Lower leg skin (tissue), 4 donors: Measurements from ENCODE around the gene KCNK15. TPM values are rescaled to one million over a fixed set of nuclear protein-coding genes. Genes with fewer than 3 reads are reported as not detected.

Experiments used
- DNase-seq, 2 donors: peaks; one replicate each; pipeline ENCODE4 v3.0.0-alpha.2; 2019; ENCODE audit warnings: low spot score in 2 of 2
- H3K4me3 ChIP-seq: fragments of 200-600 bp; sonication (generic); 2 replicates; pipeline ENCODE4 v1.5.1; 2017; ENCODE audit warnings: mild to moderate bottlenecking, low read depth; ENCODE audit not compliant: poor library complexity, severe bottlenecking
- CTCF ChIP-seq, 3 donors: fragments of 450-650 bp; IDR thresholded peaks; one replicate each; pipeline ENCODE4 v1.5.1; 2016; ENCODE audit warnings: antibody characterized with exemption in 3 of 3, mild to moderate bottlenecking in 3 of 3, moderate library complexity in 2 of 3
- POLR2A ChIP-seq, 2 donors: fragments of 450-650 bp; IDR thresholded peaks; one replicate each; pipeline ENCODE4 v1.6.1; 2016 to 2017; ENCODE audit warnings: antibody characterized with exemption in 2 of 2, mild to moderate bottlenecking in 1 of 2, moderate library complexity in 1 of 2
- WGBS, 2 donors: methylation state at CpG; one replicate each; pipeline ENCODE4 v1.1.5; 2018; 5-methylcytosine and 5-hydroxymethylcytosine counted together
- intact Hi-C: fragments of 100-400 bp; cut with DNase I; formaldehyde crosslinking; loops from one replicate; pipeline ENCODE4 v1.15.0; 2023; ENCODE audit warnings: low total_unique reads
- total RNA-seq, 4 donors: library from RNA; depleted of rRNA; stranded (reverse); fragments of >200 nt; gene quantifications; one replicate each; pipeline ENCODE4 v1.1.0, GENCODE V29; 2016

The KCNK15 gene
- total RNA-seq, 4 donors from 2014 or later: 1.5 to 3.5 (median 2.5) TPM

- 83 to 90% methylated on average over 4 of the region's 4 CpGs for WGBS, 2 donors
- TF ChIP-seq CTCF (IDR thresholded peaks at IDR 0.05) (no peak), POLR2A (IDR thresholded peaks at IDR 0.05) (no peak)
- no peak overlapping the region for H3K4me3 ChIP-seq
- intact Hi-C loops: no loop called here
- no peak for DNase-seq
Observed at GRCh38 chr20:44705364-44706094, 40.1 kb upstream of the KCNK15 start.

- peak; percentile 51 to 91 for DNase-seq
- intact Hi-C loops: no loop called here
- TF ChIP-seq POLR2A (IDR thresholded peaks at IDR 0.05) (no peak), CTCF (IDR thresholded peaks at IDR 0.05) (no peak)
- 43 to 47% methylated on average over 9 of the region's 10 CpGs for WGBS, 2 donors
- H3K4me3 ChIP-seq: no peak overlapping the region
Observed at GRCh38 chr20:44706301-44707017, 39.2 kb upstream of the KCNK15 start.

- intact Hi-C loops: no loop called here
- DNase-seq: no peak
- WGBS, 2 donors: 67% methylated on average over 5 of the region's 5 CpGs
- no peak for TF ChIP-seq CTCF (IDR thresholded peaks at IDR 0.05)
- TF ChIP-seq POLR2A (IDR thresholded peaks at IDR 0.05): no peak
- no peak overlapping the region for H3K4me3 ChIP-seq
Observed at GRCh38 chr20:44707018-44707579, 38.6 kb upstream of the KCNK15 start.

- no peak for DNase-seq
- no peak overlapping the region for H3K4me3 ChIP-seq
- 55 to 61% methylated on average over 11 of the region's 11 CpGs for WGBS, 2 donors
- TF ChIP-seq CTCF (IDR thresholded peaks at IDR 0.05): no peak
- no peak for TF ChIP-seq POLR2A (IDR thresholded peaks at IDR 0.05)
- intact Hi-C loops: no loop called here
Observed at GRCh38 chr20:44709380-44709779, 36.3 kb upstream of the KCNK15 start.

GRCh38 chr20:44709797-44710196, 35.9 kb upstream of the KCNK15 start:
- TF ChIP-seq POLR2A (IDR thresholded peaks at IDR 0.05) (no peak), CTCF (IDR thresholded peaks at IDR 0.05) (no peak)
- no peak overlapping the region for H3K4me3 ChIP-seq
- 86 to 87% methylated on average over 9 of the region's 9 CpGs for WGBS, 2 donors
- no peak for DNase-seq
- intact Hi-C loops: no loop called here
